Right renal cortex interstitium (tissue), 3 donors: Measurements from ENCODE around the gene CNIH2. TPM values are rescaled to one million over a fixed set of nuclear protein-coding genes. Genes with fewer than 3 reads are reported as not detected.
"Not testable (repeated sequence)": the region's sequence is repeated elsewhere in the genome, so short reads cannot be mapped to it uniquely, and the experiment has no call there.

Experiments
- DNase-seq, 3 donors: peaks; one replicate each; pipeline ENCODE4 v3.0.0-alpha.2; 2013; ENCODE audit warnings: low read depth in 3 of 3, low spot score in 2 of 3
- polyA plus RNA-seq, 3 donors: library from polyadenylated mRNA; unstranded; fragments of 120-200 nt; gene quantifications; one replicate each; pipeline ENCODE4 v1.2.1, GENCODE V29; 2013; ENCODE audit not compliant: insufficient read length in 3 of 3

CNIH2 gene
- polyA plus RNA-seq, 3 donors, result 2.6 to 3.3 (median 2.8) TPM

- peak in 1 of 3 donors; percentile 63 for DNase-seq
These were observed 35.6 kb downstream of the CNIH2 start for GRCh38 chr11:66313321-66314185.

GRCh38 chr11:66314186-66314501 lies 36.2 kb downstream of the CNIH2 start:
- DNase-seq, result no peak

- no peak for DNase-seq
These were observed 36.9 kb downstream of the CNIH2 start for GRCh38 chr11:66314561-66315497.

- DNase-seq, result no peak
These were observed 37.5 kb downstream of the CNIH2 start for GRCh38 chr11:66315498-66315885.

- no peak for DNase-seq
These were observed 38.2 kb downstream of the CNIH2 start for GRCh38 chr11:66315921-66316811.

- peak in 1 of 3 donors; percentile 47 for DNase-seq
These were observed 38.9 kb downstream of the CNIH2 start, which contains the start of gene CD248 for GRCh38 chr11:66316849-66317251. TSS of gene CD248 (minus strand) at chr11:66317044. CDS start at chr11:66317027, 17 bp downstream.

- DNase-seq, result peak in 1 of 3 donors; percentile 52
These were observed 39.3 kb downstream of the CNIH2 start for GRCh38 chr11:66317322-66317722.

GRCh38 chr11:66317723-66318599 lies 40.0 kb downstream of the CNIH2 start:
- no peak for DNase-seq

GRCh38 chr11:66318600-66318970 lies 40.6 kb downstream of the CNIH2 start:
- no peak for DNase-seq

GRCh38 chr11:66320289-66320688 lies 42.3 kb downstream of the CNIH2 start:
- DNase-seq, result not testable (repeated sequence)

- DNase-seq, result not testable (repeated sequence)
These were observed 42.8 kb downstream of the CNIH2 start for GRCh38 chr11:66320748-66321147.

- DNase-seq, result no peak
These were observed 43.6 kb downstream of the CNIH2 start for GRCh38 chr11:66321606-66322005.

GRCh38 chr11:66322732-66323427 lies 44.9 kb downstream of the CNIH2 start:
- no peak for DNase-seq

- DNase-seq, result no peak
These were observed 45.7 kb downstream of the CNIH2 start for GRCh38 chr11:66323684-66324083.

- no peak for DNase-seq
These were observed 46.7 kb downstream of the CNIH2 start for GRCh38 chr11:66324664-66325063.

GRCh38 chr11:66325263-66325671 lies 47.3 kb downstream of the CNIH2 start:
- DNase-seq, result no peak

GRCh38 chr11:66326261-66327111 lies 48.5 kb downstream of the CNIH2 start:
- no peak for DNase-seq
